Parathyroid adenoma (tissue), 2 donors: Measurements from ENCODE around the gene SLC29A1.
"Not testable (repeated sequence)": the region's sequence is repeated elsewhere in the genome, so short reads cannot be mapped to it uniquely, and the experiment has no call there.

Experiments
- H2AFZ ChIP-seq: fragments of 300-600 bp; sonication (generic); one replicate; pipeline ENCODE4 v1.7.0; 2017; ENCODE audit warnings: antibody characterized with exemption, mild to moderate bottlenecking
- H3K27ac ChIP-seq: fragments of 300-600 bp; sonication (generic); one replicate; pipeline ENCODE4 v1.7.0; 2017
- H3K27me3 ChIP-seq: fragments of 300-600 bp; sonication (generic); one replicate; pipeline ENCODE4 v1.7.0; 2017; ENCODE audit warnings: low read length; ENCODE audit not compliant: control insufficient read depth, insufficient read depth
- H3K36me3 ChIP-seq: fragments of 300-600 bp; sonication (generic); one replicate; pipeline ENCODE4 v1.7.0; 2017; ENCODE audit warnings: low read length; ENCODE audit not compliant: control insufficient read depth, insufficient read depth
- H3K4me1 ChIP-seq: fragments of 300-600 bp; sonication (generic); one replicate; pipeline ENCODE4 v1.7.0; 2017; ENCODE audit warnings: control low read depth
- H3K4me2 ChIP-seq: fragments of 300-600 bp; sonication (generic); one replicate; pipeline ENCODE4 v1.7.0; 2017; ENCODE audit warnings: low read length
- H3K4me3 ChIP-seq: fragments of 300-600 bp; sonication (generic); one replicate; pipeline ENCODE4 v1.7.0; 2017; ENCODE audit warnings: low read depth, low read length
- H3K79me2 ChIP-seq: fragments of 300-600 bp; sonication (generic); one replicate; pipeline ENCODE4 v1.7.0; 2017; ENCODE audit warnings: control low read depth
- H3K9ac ChIP-seq: fragments of 300-600 bp; sonication (generic); one replicate; pipeline ENCODE4 v1.7.0; 2017; ENCODE audit warnings: mild to moderate bottlenecking
- H3K9me3 ChIP-seq: fragments of 300-600 bp; sonication (generic); one replicate; pipeline ENCODE4 v1.7.0; 2017; ENCODE audit warnings: low read length; ENCODE audit not compliant: control insufficient read depth
- TF ChIP-seq, protein P1 (sequence below): fragments of 300-600 bp; sonication (generic); IDR thresholded peaks from one replicate; pipeline ENCODE4 v1.7.0; 2017; ENCODE audit warnings: antibody characterized with exemption, mild to moderate bottlenecking
- donor health status: primary hyperparathyroidism.

SLC29A1 gene

DNA sequence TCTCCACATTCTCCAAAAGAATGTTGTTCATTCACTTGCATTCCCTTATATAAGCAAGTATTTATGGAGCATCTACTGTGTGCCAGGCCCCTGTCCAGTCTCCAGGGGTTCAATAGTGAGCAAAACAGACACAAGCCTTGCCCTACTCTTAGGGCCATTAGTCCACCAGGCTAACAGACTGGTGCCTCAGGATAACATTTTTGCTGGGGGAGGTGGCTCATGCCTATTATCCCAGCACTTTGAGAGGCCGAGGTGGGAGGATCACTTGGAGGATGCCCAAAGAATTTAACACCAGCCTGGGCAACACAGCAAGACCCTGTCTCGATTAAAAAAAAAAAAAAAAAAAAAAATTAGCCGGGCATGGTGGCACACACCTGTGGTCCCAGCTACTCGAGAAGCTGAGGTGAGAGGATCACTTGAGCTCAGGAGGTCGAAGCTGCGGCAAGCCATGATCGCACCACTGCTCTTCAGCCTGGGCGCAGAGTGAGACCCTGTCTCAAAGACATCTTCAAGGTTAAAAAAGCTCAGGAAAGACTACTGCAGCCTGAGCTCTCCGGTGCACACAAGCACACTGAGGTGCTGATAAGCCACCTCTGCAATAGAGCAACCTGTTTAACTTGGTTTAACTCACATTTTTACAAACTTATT is 44.8 kb upstream of the SLC29A1 start:
- no peak overlapping the region for H2AFZ ChIP-seq
- no peak overlapping the region for H3K27ac ChIP-seq
- no peaks in the 10 kb centered on the region for H3K36me3 ChIP-seq
- no peaks in the 10 kb centered on the region for H3K4me1 ChIP-seq
- TF ChIP-seq, protein P1, sequence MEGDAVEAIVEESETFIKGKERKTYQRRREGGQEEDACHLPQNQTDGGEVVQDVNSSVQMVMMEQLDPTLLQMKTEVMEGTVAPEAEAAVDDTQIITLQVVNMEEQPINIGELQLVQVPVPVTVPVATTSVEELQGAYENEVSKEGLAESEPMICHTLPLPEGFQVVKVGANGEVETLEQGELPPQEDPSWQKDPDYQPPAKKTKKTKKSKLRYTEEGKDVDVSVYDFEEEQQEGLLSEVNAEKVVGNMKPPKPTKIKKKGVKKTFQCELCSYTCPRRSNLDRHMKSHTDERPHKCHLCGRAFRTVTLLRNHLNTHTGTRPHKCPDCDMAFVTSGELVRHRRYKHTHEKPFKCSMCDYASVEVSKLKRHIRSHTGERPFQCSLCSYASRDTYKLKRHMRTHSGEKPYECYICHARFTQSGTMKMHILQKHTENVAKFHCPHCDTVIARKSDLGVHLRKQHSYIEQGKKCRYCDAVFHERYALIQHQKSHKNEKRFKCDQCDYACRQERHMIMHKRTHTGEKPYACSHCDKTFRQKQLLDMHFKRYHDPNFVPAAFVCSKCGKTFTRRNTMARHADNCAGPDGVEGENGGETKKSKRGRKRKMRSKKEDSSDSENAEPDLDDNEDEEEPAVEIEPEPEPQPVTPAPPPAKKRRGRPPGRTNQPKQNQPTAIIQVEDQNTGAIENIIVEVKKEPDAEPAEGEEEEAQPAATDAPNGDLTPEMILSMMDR = no peak
- H3K79me2 ChIP-seq = no peaks in the 10 kb centered on the region
- H3K27me3 ChIP-seq = no peaks in the 10 kb centered on the region
- no peak overlapping the region for H3K4me3 ChIP-seq
- no peaks in the 10 kb centered on the region for H3K9me3 ChIP-seq
- no peak overlapping the region for H3K9ac ChIP-seq
- H3K4me2 ChIP-seq = no peak overlapping the region

DNA sequence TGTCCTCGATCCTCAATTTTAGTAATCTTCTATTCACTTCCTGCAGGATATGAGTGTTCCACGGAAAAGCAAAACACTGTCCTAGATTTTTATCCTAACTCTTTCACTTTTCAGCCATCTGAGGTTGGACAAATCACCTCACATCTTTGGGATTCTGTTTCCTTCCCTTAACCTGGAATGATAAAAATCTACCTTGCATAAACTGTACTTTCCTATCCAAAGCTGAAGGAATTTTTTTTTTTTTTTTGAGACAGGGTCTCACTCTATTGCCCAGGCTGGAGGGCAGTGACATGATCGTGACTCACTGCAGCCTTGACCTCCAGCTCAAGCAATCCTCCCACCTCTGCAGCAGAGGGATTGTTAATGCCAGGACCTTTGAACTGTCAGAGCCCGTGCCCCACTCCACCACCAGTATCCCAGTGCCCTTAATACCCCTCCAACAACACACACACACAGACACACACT is 44.3 kb upstream of the SLC29A1 start:
- H3K27me3 ChIP-seq = no peaks in the 10 kb centered on the region
- no peaks in the 10 kb centered on the region for H3K4me1 ChIP-seq
- H3K4me2 ChIP-seq = no peak overlapping the region
- no peak overlapping the region for H3K9ac ChIP-seq
- TF ChIP-seq, protein P1 = no peak
- H2AFZ ChIP-seq = no peak overlapping the region
- no peak overlapping the region for H3K27ac ChIP-seq
- H3K4me3 ChIP-seq = no peak overlapping the region
- H3K36me3 ChIP-seq = no peaks in the 10 kb centered on the region
- H3K9me3 ChIP-seq = no peaks in the 10 kb centered on the region
- H3K79me2 ChIP-seq = no peaks in the 10 kb centered on the region

DNA sequence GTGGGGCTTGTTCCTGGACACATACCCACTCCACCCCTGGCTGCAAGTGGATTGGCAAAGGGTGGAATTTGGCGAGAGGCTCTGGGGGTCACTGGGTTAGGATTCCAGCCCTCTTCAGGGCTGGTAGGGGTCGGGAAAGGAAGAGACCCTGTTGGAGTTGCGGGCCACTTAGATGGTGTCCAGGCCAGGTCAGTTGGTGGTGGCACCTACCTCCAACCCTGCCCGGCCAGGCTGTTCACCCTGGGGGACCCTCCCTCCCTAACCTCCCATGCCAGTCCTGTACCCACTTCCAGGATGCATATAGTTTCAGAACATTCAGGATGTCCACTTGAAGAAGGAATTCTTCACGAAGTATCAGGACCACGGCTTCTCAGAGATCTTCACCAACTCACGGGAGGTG is 43.7 kb upstream of the SLC29A1 start:
- TF ChIP-seq, protein P1 = no peak
- Histone ChIP-seq H3K79me2 (no peaks in the 10 kb centered on the region), H3K36me3 (no peaks in the 10 kb centered on the region)

DNA sequence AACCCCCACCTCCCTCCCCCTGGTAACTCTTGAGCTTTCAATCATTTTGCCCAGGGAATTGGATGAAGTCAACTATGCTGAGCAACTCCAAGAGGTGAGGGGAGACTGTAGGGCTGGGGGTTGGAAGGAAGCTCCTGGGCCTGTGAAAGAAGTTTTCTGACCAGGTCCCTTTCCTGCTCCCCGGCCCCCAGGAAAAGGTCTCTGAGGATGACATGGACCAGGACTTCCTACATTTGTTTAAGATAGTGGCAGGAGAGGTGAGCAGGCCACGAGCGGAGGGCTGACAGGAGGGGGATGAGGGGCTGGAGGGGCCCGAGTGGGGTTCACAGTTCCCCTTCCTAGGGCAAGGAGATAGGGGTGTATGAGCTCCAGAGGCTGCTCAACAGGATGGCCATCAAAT is 43.0 kb upstream of the SLC29A1 start:
- Histone ChIP-seq H3K79me2 (no peaks in the 10 kb centered on the region), H3K4me2 (no peak overlapping the region), H3K27me3 (no peaks in the 10 kb centered on the region), H3K4me1 (no peaks in the 10 kb centered on the region), H3K27ac (no peak overlapping the region), H3K36me3 (no peaks in the 10 kb centered on the region), H2AFZ (no peak overlapping the region), H3K9me3 (no peaks in the 10 kb centered on the region), H3K9ac (no peak overlapping the region), H3K4me3 (no peak overlapping the region)
- TF ChIP-seq, protein P1 = no peak

More for the DNA sequence above, 43.7 kb upstream of the SLC29A1 start:
- Histone ChIP-seq H3K9ac (no peak overlapping the region), H3K4me2 (no peak overlapping the region), H3K4me3 (no peak overlapping the region), H3K4me1 (no peaks in the 10 kb centered on the region), H2AFZ (no peak overlapping the region), H3K9me3 (no peaks in the 10 kb centered on the region), H3K27me3 (no peaks in the 10 kb centered on the region), H3K27ac (no peak overlapping the region)

DNA sequence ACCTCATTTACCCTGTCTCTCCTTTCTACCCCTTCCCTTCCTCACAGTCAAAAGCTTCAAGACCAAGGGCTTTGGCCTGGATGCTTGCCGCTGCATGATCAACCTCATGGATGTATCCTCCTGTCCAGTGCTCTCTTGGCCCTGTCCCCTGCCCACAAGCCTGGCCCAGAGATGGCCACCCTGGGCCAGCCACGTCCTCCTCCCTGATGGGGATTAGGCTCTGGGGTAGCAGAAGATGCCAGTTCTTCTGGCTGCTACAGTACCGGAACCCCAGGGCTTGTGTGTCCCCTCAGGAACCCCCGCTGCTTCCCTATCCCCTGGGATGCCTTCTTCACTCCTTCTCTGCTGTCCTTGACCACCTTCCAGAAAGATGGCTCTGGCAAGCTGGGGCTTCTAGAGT is 42.5 kb upstream of the SLC29A1 start:
- Histone ChIP-seq H3K4me1 (no peaks in the 10 kb centered on the region), H3K4me3 (no peak overlapping the region), H3K27me3 (no peaks in the 10 kb centered on the region), H3K79me2 (no peaks in the 10 kb centered on the region), H3K9ac (no peak overlapping the region), H3K4me2 (no peak overlapping the region), H3K36me3 (no peaks in the 10 kb centered on the region), H3K9me3 (no peaks in the 10 kb centered on the region), H2AFZ (no peak overlapping the region), H3K27ac (no peak overlapping the region)
- TF ChIP-seq, protein P1 = no peak

DNA sequence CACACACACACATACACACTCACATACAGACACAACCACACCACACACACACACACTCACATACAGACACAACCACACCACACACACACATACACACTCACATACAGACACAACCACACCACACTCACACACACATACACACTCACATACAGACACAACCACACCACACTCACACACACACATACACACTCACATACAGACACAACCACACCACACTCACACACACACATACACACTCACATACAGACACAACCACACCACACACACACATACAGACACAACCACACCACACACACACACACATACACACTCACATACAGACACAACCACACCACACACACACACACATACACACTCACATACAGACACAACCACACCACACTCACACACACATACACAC is 41.6 kb upstream of the SLC29A1 start:
- not testable (repeated sequence) for H3K4me2 ChIP-seq, H3K27ac ChIP-seq, H3K9ac ChIP-seq, H3K27me3 ChIP-seq, H3K4me1 ChIP-seq, H2AFZ ChIP-seq, H3K36me3 ChIP-seq, H3K4me3 ChIP-seq, H3K79me2 ChIP-seq, H3K9me3 ChIP-seq
